Stimulated activated naive CD8-positive, alpha-beta T cell treated with anti-CD3 and anti-CD28 coated beads, Interleukin-15, Interleukin-2, amounts not matched to agents 100 U/mL and 50 U/mL, for 24 hours (primary cell): ENCODE measurements around the gene UMAD1.

Experiments used
- ATAC-seq: fragments of 150-1000 bp; cut with Tn5 transposase; one replicate; pipeline ENCODE4 v1.10.0; 2021
- DNase-seq: peaks from one replicate; pipeline ENCODE4 v3.0.0; 2021

Gene UMAD1

GRCh38 chr7:7922684-7923385 is 282.3 kb downstream of the UMAD1 start:
- ATAC-seq = no peak
- DNase-seq = no peak

GRCh38 chr7:7923818-7924217 is 283.3 kb downstream of the UMAD1 start:
- ATAC-seq (no peak), DNase-seq (no peak)

GRCh38 chr7:7924303-7924702 is 283.8 kb downstream of the UMAD1 start:
- no peak for ATAC-seq

More at GRCh38 chr7:7924303-7924702, 283.8 kb downstream of the UMAD1 start:
- no peak for DNase-seq
